ENCODE data around the gene DAD1. TPM values are rescaled to one million over a fixed set of nuclear protein-coding genes. Genes with fewer than 3 reads are reported as not detected.
"Not testable (repeated sequence)": the region's sequence is repeated elsewhere in the genome, so short reads cannot be mapped to it uniquely, and the experiment has no call there.

The DAD1 gene
- total and polyA plus RNA-seq, 7 donors, result 115 to 274 (median 160) TPM

DNA sequence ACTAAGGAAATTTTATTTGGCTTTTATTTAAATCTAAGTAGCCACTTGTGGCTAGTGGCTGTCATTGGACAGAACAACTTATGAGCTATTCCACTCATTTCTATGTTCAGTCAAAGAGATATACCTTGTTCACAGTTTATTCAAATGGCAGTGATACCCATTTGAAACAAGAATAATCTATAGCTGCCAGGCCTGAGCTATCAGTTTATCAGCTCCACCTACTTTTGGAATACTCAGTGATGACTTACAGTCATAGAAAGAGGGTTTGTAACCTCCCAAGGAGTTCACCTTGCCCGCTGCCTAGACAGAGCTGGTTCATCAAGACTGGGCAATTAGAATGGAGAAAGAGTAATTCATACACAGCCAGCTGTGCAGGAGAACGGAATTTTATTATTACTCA is 4.6 kb upstream of the DAD1 start:
- no peak overlapping the region for H3K4me3 ChIP-seq
- no peak for TF ChIP-seq POLR2A (IDR thresholded peaks at IDR 0.05)
- TF ChIP-seq EP300 (IDR thresholded peaks at IDR 0.05), result no peak
- TF ChIP-seq, protein P1, sequence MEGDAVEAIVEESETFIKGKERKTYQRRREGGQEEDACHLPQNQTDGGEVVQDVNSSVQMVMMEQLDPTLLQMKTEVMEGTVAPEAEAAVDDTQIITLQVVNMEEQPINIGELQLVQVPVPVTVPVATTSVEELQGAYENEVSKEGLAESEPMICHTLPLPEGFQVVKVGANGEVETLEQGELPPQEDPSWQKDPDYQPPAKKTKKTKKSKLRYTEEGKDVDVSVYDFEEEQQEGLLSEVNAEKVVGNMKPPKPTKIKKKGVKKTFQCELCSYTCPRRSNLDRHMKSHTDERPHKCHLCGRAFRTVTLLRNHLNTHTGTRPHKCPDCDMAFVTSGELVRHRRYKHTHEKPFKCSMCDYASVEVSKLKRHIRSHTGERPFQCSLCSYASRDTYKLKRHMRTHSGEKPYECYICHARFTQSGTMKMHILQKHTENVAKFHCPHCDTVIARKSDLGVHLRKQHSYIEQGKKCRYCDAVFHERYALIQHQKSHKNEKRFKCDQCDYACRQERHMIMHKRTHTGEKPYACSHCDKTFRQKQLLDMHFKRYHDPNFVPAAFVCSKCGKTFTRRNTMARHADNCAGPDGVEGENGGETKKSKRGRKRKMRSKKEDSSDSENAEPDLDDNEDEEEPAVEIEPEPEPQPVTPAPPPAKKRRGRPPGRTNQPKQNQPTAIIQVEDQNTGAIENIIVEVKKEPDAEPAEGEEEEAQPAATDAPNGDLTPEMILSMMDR (IDR thresholded peaks at IDR 0.05), result no peak
- no peak for TF ChIP-seq POLR2AphosphoS5 (IDR thresholded peaks at IDR 0.05)
- H3K27me3 ChIP-seq, result no peaks in the 10 kb centered on the region
- WGBS, 2 donors, result 73 to 87% methylated on average over 2 of the region's 2 CpGs
- H3K9me3 ChIP-seq, result no peaks in the 10 kb centered on the region
- no peak for DNase-seq
- peaks cover 0 to 17% (median 13%) of the 10 kb centered on the region in 4 donors for H3K4me1 ChIP-seq
- H3K27ac ChIP-seq, result no peak overlapping the region
- intact Hi-C loops (cut with DNase I), result loop anchor here (10.0 kb wide), 1 partner anchor 171 kb away; the partner anchor contains the start of gene OXA1L
- H3K36me3 ChIP-seq, result no peaks in the 10 kb centered on the region

- H3K9me3 ChIP-seq, result no peaks in the 10 kb centered on the region
- no peaks in the 10 kb centered on the region for H3K27me3 ChIP-seq
- WGBS, 2 donors, result 59 to 73% methylated on average over 3 of the region's 3 CpGs
- H3K4me3 ChIP-seq, result no peak overlapping the region
- H3K27ac ChIP-seq, result no peak overlapping the region
- no peak for DNase-seq
- TF ChIP-seq, protein P1 (IDR thresholded peaks at IDR 0.05), result no peak
- TF ChIP-seq EP300 (IDR thresholded peaks at IDR 0.05) (no peak), POLR2AphosphoS5 (IDR thresholded peaks at IDR 0.05) (no peak), POLR2A (IDR thresholded peaks at IDR 0.05) (no peak)
- H3K4me1 ChIP-seq, result peaks cover 0 to 21% (median 15%) of the 10 kb centered on the region in 4 donors
- intact Hi-C loops (cut with DNase I), result loop anchor here (10.0 kb wide), 1 partner anchor 172 kb away; the partner anchor contains the start of gene OXA1L
- H3K36me3 ChIP-seq, result no peaks in the 10 kb centered on the region
These were observed 4.2 kb upstream of the DAD1 start for GRCh38 chr14:22593189-22593588.

- 1% methylated on average over 17 of the region's 17 CpGs for WGBS, 2 donors
- Histone ChIP-seq H3K27me3 (no peaks in the 10 kb centered on the region), H3K9me3 (no peaks in the 10 kb centered on the region), H3K36me3 (no peaks in the 10 kb centered on the region), H3K27ac (peak overlapping the region; percentile 89 to 96 (median 93)), H3K4me3 (peak overlapping the region; percentile 59 to 74 (median 68)), H3K4me1 (peaks cover 0 to 53% (median 40%) of the 10 kb centered on the region in 4 donors)
- no peak for TF ChIP-seq POLR2A (IDR thresholded peaks at IDR 0.05)
- TF ChIP-seq POLR2AphosphoS5 (IDR thresholded peaks at IDR 0.05), result no peak
- TF ChIP-seq, protein P1 (IDR thresholded peaks at IDR 0.05), result no peak
- no peak for TF ChIP-seq EP300 (IDR thresholded peaks at IDR 0.05)
- DNase-seq, result no peak
- intact Hi-C loops (cut with DNase I), result no loop called here
These were observed 413 bp downstream of the DAD1 start for GRCh38 chr14:22588526-22589095.

DNA sequence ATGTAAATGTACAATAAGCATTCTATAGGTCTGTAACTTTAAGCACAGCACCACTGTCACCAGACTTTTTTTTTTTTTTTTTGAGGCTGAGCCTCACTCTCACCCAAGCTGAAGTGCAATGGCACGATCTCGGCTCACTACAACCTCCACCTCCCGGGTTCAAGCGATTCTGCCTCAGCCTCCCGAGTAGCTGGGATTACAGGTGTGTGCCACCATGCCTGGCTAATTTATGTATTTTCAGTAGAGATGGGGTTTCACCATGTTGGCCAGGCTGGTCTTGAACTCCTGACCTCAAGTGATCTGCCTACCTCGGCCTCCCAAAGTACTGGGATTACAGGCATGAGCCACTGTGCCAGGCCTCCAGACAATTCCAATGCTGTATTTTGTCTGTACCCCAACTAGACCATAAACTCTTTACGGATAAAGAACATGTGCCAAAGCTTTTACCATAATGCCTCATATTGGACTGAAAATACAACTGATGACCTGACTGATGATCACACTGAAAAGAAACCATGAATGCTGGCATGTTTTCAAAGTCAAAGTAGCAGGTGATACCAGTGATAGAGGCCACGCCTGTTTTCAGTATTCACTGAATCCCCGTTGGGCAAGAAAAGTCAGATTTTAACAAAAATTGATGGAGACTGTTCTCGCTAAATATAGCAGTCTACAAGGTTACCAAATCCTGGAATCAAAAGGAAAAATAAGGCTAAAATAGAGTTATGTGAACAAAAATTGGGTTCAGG is 1.2 kb downstream of the DAD1 start:
- intact Hi-C loops (cut with DNase I); DNase-seq; H3K27me3 ChIP-seq; H3K36me3 ChIP-seq; H3K9me3 ChIP-seq: not testable (repeated sequence)
- 64 to 74% methylated on average over 10 of the region's 10 CpGs for WGBS, 2 donors
- Histone ChIP-seq H3K4me1 (peaks cover 0 to 53% (median 40%) of the 10 kb centered on the region in 4 donors), H3K27ac (peak overlapping the region in 3 of 4 donors; percentile 89 to 96 (median 91)), H3K4me3 (peak overlapping the region; percentile 59 to 74 (median 68))

DNA sequence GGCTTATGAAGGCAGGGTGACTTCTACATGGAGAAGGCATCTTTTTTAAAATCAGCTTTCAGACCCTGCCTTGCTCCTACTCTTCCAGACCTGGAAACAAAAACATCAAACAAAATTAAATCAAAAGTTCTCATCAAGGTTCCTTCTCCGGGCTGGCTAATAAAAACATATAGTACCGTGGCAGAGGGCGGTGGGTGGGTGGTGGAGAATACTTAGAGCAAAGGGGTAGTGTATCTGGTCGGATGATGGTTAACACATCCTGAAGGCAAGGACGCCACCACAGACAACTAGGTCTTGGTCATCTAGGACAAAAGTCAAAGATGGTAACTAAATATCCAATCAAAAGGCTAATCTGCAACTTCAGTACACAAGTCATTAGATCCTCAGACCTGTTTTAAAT is 1.8 kb downstream of the DAD1 start:
- no peak overlapping the region for H3K4me3 ChIP-seq
- TF ChIP-seq POLR2AphosphoS5 (IDR thresholded peaks at IDR 0.05) (no peak), EP300 (IDR thresholded peaks at IDR 0.05) (no peak), POLR2A (IDR thresholded peaks at IDR 0.05) (no peak)
- TF ChIP-seq, protein P1 (IDR thresholded peaks at IDR 0.05), result no peak
- H3K27me3 ChIP-seq, result no peaks in the 10 kb centered on the region
- no peaks in the 10 kb centered on the region for H3K9me3 ChIP-seq
- H3K36me3 ChIP-seq, result no peaks in the 10 kb centered on the region
- H3K27ac ChIP-seq, result peak overlapping the region in 1 of 4 donors; percentile 3
- 88 to 91% methylated on average over 5 of the region's 5 CpGs for WGBS, 2 donors
- DNase-seq, result no peak
- intact Hi-C loops (cut with DNase I), result no loop called here
- H3K4me1 ChIP-seq, result peaks cover 0 to 53% (median 40%) of the 10 kb centered on the region in 4 donors

Data from sigmoid colon (tissue), 7 donors.